PC-9 (cell line): ENCODE results near the gene FBXL17.

Source experiments
- EZH2 ChIP-seq: fragments of 200-600 bp; sonication (generic); IDR thresholded peaks from 2 replicates; pipeline ENCODE4 v1.8.0; 2017; ENCODE audit warnings: antibody characterized with exemption, low read depth
- TF ChIP-seq, protein P1 (sequence below): fragments of 200-600 bp; sonication (generic); conservative IDR thresholded peaks from 2 replicates; pipeline ENCODE4 v1.6.1; 2017; ENCODE audit warnings: mixed run types, antibody characterized with exemption, mild to moderate bottlenecking, moderate library complexity

DNA sequence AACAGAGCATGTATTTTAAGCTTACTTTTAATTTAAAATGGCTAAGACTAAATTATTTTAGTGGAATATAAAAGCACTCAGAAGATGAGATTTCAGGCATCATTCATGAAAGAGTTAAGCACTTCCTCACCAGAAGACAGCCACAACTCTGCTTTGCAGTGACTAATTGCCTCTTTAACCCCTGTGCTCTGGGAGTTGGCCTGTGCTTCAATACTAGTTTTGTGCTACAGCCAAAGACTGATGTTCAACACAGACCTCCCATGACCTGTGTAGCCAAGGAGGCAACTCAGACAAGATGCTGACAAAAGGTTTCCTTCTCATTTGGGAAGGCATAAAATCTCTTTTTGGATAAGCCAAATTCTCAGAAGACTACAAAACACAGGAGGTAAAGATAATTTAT lies 353.5 kb downstream of the FBXL17 start:
- TF ChIP-seq, protein P1, sequence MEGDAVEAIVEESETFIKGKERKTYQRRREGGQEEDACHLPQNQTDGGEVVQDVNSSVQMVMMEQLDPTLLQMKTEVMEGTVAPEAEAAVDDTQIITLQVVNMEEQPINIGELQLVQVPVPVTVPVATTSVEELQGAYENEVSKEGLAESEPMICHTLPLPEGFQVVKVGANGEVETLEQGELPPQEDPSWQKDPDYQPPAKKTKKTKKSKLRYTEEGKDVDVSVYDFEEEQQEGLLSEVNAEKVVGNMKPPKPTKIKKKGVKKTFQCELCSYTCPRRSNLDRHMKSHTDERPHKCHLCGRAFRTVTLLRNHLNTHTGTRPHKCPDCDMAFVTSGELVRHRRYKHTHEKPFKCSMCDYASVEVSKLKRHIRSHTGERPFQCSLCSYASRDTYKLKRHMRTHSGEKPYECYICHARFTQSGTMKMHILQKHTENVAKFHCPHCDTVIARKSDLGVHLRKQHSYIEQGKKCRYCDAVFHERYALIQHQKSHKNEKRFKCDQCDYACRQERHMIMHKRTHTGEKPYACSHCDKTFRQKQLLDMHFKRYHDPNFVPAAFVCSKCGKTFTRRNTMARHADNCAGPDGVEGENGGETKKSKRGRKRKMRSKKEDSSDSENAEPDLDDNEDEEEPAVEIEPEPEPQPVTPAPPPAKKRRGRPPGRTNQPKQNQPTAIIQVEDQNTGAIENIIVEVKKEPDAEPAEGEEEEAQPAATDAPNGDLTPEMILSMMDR: no peak
- no peak for TF ChIP-seq EZH2
